Right kidney (tissue), 1 donor: ENCODE measurements around the gene MUS81.
"Not testable (repeated sequence)": the region's sequence is repeated elsewhere in the genome, so short reads cannot be mapped to it uniquely, and the experiment has no call there.

Source experiments
- DNase-seq: peaks from one replicate; pipeline ENCODE4 v3.0.0-alpha.2; 2016

Gene MUS81

DNA sequence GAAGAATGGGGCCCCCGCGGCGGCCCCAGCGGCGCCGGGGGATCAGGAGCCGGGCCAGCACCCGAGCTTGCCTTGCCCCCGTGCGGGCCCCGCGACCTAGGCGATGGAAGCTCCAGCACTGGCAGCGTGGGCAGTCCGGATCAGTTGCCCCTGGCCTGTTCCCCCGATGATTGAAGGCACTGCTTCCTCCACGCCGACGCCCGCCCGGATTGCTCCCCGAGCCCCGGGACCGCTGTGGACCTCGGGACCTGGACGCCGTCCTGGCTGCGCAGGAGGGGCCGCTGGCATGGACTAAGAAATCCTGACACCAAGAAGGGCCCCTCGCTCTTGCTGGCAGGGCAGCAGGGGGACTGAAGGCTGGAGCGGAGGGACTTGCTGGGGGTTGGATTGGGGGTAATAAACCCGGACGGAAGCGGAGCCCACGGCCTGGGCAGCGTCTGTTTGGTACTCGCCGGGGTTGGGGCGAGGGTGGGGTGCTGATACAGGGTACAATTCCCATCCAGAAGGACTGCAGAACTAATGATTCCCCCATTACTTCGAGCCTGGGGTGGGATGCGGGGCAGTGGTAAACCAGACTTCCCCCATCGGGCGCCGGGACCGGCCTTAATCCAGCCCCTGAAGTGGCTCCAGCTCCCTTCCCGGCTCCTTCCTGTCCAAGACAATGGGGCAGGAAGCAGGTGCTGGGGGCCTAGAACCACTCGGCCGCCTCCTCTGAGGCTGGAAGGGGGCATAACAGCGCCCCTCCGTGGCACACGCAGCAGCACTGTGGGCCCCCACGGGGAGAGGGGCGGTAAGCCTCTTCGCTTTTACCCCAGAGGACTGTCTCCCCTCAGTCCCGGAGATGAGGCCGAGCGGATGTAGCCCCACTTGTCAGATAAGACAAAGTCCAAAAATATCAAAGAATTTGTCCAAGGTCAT is 31.2 kb downstream of the MUS81 start:
- DNase-seq: peak; percentile 35

DNA sequence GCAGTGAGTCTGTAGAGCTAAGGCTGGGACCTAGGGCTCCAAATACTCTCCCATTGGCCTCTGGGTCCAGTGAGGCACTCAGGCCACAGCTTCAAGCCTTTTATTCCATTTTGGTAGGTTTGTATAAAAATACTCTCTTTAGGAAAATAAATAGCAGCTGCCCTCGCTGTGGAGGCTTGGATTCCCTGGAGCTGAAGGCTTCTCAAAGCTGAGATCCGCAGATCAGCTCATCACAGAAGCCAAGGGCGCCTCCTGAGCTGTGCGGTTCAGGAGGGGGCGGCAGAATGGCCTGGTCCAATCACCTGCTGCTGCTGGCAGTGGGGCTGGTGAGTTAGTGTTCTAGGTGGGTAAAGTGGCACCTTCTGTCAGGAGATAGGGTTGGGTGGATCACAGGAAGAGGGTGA is 31.9 kb downstream of the MUS81 start:
- not testable (repeated sequence) for DNase-seq

DNA sequence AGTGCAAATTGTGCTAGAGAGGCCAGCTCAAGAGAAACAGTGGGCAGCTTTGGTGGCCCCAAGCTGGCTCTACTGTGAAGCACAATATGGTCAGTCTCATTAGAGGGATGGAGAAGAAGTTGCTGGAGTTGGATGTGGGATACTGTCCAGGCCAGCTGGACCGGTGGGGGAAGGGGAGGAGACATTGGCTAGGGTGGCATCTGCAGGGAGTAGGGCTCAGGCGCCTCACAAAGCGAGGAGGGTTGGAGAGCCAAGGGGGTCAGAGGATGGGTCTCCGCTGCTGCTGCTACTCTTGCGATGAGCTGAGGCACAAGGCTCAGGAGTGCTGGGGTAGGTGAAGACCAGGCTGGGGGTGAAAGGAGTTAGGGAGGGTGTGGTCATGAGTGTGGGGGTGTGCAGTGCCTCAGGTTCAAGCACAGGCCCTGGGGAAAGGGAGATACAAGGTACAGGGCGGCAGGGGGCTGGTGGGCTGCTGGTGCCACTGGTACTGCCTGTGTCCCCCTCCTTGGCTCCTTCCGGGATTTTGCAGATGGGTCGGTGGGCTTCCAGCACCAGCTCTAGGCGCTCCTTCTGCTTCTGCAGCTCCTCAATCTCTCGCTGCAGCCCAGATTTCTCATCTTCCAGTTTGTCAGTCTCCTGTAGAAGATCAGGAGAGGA is 32.6 kb downstream of the MUS81 start:
- DNase-seq: no peak

DNA sequence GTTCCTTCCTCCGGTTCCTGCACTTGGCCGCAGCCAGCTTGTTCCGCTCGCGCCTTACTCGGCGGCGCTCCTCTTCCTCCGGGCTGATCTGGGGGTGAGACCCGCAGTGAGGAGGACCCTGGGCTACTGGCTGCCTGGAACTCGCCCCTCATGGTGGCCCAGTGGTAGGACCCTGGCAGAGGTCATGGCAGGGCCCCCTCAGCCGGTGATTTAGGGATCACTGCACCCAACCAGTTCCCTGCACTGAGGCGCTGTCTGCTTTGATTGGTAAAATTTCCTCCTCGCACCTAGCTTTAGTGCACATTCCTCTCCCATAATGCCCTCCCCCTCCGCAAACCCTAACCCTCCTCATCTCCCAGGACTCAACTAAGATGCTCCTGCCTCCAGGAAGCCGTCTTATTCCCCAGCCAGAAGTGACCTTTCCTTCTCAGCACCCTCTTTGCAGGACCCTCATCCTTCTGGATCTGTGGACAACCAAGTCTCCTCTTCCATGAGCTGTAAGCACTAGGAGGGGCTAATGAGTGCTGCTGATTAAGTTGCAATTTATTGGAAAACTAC is 33.9 kb downstream of the MUS81 start:
- no peak for DNase-seq

DNA sequence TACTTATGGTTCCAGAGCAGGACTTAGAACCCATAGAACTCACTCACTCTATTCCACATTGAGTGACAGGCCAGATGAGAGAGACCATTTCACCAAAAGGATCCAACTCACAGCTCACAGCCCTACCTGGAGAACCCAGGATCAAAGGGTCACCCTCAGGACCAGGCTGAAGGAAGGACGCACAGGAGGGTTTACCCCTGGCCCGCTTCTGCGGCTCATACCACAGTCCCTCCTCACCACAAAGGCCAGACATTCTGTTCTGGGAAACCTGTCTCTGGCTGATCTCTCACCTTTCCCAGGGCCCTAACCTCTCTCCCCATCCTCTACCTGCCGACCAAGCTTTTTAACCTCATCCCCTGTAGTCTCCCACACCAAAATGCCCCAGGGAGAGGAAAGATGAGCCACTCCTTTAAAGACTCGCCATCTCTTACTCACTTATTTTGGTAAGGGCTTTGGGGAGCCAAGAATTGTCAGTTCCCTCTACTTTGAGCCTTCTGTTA is 35.3 kb downstream of the MUS81 start:
- DNase-seq: no peak

DNA sequence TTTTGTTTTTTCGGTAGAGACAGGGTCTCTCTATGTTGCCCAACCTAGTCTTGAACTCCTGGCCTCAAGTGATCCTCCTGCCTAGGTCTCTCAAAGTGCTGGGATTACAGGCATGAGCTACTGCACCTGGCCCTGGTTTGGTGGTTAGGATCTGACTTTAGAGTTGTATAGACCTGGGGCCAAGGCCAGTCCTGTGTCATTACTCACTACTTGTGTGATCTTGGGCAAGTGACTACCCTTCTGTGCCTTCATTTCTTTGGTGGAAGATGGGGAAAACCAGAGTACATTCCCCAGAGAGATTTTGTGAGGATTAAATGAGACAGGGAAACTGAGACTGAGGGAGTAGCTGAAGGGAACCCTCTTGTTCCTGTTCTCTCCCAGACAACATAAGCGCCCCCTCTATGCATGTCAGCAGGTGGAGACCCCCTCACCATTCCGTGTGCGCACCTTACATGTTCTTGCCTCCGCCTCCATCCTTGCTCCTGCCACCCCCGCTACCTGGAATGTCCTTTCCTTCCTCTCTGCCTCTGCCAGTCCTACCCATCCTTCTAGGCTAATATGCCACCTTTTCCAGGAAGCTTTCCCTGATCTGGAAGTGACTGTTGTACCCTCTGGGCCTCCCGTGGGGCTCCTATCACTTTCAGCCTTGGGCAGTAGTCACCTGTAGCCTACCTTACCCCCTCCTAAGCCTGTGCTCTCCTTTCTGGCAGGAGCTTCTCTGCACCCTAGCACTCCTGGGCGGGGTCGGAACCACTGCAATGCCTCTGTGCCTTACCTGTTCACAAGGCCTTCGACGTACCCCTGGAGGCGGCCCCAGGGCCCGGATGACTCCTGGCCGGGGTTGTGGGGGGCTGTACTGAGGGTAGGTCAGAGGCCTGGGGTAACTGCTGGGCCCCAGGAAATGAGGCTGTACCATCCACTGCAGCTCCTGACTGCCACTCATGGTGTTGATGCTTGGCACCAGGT is 36.1 kb downstream of the MUS81 start:
- no peak for DNase-seq

DNA sequence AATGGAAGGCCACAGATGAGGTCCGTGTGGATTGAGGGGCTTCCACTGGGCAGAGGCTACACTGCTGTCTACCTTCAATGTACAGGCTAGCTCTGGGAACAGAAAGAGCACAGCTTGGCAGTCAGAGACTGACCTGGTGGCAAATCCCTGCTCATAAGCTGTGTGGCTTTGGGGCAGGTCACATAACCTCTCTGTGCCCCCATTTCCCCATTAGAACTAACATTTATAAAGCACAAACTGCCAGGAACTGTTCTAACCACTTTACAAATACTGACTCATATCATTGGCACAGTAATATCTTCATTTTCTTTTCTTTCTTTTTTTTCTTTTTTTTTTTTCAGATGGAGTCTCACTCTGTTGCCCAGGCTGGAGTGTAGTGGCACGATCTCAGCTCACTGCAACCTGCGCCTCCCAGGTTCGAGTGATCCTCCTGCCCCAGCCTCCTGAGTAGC is 36.8 kb downstream of the MUS81 start:
- no peak for DNase-seq

DNA sequence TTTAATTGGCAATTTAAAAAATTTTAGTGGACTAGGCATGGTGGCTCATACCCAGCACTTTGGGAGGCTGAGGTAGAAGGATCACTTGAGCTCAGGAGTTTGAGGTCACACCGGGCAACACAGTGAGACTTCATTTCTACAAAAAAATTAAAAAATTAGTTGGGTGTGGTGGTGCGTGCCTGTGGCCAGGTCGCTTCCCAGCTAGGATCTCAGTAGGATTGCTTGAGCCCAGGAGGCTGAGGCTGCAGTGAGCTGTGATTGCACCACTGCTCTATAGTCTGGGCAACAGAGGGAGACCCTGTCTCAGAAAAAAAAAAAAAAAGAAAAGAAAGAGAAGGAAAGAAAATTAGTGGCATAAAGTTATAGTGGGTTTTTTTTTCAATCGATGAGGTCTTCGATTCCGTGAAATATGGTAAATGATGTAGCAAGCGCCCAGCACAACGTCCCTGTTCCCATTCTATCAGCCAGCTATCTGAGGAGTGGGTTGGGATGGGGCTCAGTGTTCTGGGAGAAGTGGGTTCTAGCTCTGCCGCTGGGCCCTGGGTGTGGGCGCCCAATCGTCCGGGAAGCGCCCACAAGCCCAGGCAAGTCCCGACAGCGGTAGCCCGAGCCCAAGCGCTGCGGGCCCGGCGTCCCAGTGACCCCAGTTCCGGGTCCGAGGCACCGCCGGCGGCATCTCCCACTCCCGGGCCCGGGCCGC is 38.6 kb downstream of the MUS81 start:
- DNase-seq: no peak

DNA sequence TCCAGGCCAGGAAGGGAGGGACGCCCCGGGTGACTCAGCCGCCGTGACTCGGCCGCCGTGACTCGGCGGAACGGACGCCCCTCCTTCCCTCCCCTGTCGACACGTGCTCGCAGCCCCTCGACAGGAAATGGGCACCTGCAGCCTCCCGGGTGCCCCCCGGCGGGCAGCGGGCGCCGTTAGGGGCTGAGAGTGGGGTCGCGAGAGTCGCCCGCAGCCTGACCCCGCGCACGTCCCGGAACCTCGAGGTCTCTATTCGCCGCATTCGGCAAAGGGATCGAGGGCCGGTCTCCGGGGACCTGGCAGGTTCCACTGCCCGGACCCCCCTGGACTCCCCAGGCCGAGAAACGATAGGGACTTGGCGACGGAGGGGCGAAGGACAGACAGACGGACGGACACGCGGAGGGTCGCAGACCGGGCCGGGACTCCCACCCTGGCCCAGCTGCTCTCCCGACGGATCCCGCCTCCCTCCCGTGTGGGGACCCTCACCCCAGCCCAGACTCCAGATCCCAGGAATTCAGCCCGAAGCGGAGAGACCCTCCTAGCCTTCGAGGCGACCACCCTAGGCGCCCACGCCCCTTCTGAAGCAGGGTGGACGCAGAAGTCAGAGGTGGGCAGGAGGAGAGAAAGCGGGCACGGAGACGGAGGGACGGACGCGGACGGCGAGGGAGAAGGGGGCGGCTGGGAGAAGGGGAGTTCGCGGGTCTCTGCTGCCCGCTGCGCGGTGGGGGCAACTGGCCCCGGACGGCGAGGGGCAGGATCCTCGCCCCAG is 39.3 kb downstream of the MUS81 start:
- peak; percentile 49 for DNase-seq

DNA sequence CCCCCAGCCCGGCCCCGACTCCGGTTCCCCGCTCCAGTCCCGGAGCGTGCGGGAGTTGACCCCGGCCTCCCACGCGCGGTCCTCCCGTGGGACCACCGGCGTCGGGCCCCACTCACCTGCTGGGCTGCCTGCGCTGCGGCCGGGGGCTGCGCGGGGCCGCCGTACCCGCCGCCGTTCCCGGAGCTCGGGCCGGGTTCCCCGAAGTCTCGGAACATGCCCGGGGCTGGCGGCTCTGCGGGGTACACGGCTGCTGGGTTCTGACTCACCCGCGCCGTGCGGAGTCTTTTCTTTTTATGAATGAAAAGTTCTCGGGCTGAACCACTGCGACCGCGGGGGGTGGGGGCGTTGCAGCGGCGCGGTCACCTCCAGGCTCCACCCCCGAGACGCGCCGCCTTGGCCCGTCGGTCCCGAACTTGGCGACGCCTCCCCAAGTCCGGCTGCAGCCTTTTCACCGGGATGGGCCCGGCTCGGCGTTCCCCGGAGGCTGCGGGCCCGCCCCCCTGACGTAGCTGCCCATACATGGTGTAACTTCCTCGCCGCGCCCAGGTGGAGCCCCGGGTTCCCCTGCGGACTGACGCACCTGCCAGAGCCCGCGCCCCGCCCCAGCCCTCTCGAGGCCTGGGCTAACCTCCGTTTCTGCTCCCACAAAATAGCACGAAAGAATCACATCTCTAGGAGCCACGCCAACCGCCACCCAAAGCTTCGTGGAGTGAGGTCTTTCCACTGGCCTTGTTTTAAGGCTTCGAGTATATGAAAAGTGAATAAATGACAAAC is 40.1 kb downstream of the MUS81 start, which contains the start of gene FOSL1:
TSS of gene FOSL1 (minus strand) at position 264 of the 774 bp plus-strand sequence. CDS start at position 215, 49 bp downstream.
- DNase-seq: peak; percentile 71

DNA sequence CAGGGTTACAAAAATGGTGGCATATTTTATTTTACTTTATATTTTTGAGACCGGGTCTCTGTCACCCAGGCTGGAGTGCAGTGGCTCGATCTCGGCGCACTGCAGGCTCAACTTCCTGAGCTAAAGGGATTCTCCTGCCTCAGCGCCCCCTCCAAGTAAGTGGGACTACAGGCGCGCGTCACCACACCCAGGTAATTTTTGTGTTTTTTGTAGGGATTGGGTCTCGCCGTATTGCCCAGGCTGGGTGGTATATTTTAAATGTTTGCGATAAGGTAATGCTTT is 40.6 kb downstream of the MUS81 start:
- no peak for DNase-seq

DNA sequence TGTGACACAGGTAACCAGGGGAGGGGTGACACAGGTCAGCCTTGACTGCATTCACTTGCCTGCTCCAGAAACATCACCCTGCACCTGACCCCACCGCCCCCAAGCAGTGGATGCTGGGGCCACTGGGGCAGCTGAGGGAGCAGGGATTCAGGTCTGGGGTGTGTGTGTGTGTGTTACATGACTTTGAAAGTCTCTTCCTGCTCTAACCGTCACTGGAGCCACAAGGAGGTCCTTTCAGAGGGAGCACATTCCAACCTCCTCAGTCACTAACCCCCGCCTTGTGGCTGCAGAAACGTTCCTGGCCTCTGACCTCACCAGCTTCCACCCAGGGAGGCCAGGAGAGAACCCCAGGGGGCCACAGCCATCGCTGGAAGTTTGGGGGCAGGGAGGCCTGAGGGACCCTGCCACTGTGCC is 42.8 kb downstream of the MUS81 start:
- DNase-seq: no peak

DNA sequence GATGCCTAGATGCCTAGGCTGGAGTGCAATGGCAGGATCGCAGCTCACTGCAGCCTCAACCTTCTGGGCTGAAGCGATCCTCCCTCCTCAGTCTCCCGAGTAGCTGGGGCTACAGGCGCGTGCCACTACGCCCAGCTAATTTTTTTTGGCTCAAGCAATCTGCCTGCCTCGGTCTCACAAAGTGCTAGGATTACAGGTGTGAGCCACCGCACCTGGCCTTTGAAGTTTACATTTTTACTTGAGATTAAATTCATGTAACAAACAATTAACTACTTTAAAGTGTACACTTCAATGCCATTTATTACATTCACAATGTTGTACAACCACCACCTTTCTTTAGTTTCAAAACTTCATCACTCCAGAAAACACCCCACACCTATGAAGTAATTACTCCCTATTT is 43.5 kb downstream of the MUS81 start:
- no peak for DNase-seq

DNA sequence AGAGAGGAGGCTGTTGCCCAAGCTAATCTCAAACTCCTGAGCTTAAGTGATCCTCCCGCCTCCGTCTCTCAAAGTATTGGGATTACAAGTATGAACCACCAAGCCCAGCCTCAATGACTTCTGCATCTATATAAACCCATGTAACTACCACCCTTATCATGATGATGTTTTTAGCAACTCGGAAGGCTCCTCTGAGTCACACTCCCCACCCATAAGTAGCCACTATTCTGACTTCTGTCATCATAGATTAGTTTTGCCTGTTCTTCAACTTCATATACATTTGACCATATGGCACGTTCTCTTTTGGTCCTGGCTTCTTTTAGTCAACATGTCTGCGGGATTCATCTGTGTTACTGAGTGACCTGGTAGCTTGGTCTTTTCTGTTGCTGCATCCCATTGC is 46.4 kb downstream of the MUS81 start:
- DNase-seq: no peak

DNA sequence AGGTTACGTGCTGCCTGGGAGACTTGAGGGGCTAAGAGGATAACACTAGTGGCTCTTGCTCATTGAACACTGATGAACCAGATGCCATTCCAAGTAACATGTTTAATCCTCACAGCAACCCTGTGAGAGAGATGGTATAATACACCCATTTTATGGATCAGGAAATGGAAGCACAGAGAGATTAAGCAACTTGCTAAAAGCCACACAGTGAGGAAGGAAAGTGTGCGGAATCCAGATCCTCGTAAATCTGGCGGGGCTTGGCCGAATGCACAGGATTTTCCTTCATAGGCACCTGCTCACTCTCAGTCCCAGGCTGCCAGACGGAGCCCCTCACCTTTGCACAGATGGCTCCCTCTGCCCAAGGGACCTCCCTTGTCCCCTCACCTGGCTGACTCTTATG is 47.6 kb downstream of the MUS81 start:
- no peak for DNase-seq

DNA sequence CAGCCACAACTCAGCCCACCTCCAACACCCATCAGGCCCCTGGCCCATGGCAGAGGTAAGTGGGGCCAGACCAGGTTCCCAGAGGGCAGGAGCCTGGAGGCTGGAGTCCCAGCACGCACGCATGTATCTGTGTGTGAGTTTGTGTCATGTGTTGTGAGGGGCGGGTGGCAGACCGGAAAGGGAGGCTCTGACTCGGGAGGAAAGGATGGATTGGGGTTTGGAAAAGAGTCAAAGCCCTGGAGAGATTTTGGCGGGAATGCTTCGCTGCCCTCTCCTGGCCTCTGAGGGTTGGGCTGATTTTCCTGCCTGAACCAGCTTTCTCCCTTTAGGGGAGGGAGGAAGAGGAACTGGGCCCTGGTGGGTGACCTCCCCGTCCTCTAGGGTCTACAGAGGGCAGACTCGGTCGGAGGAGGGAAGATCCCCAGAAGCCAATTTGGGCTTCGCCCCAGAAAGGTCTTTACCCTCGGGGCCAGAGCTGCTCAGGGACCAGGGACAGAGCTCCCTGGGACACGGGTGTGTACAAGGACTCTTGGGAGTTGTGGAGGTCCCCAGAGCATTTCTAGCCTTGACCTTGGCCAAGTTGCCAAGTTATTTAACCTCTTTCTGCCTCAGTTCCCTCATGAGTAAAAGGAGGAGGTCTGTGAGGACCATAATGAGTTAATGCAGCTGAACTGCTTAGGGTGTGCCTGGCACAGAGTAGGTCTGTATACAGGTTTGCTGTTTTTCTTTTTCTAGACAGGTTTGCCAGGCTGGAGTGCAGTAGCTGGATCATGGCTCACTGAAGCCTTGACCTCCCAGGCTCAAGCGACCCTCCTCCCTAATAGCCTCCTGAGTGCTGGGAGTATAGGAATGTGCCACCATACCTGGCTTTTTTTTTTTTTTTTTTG is 51.7 kb downstream of the MUS81 start:
- peak; percentile 37 for DNase-seq

DNA sequence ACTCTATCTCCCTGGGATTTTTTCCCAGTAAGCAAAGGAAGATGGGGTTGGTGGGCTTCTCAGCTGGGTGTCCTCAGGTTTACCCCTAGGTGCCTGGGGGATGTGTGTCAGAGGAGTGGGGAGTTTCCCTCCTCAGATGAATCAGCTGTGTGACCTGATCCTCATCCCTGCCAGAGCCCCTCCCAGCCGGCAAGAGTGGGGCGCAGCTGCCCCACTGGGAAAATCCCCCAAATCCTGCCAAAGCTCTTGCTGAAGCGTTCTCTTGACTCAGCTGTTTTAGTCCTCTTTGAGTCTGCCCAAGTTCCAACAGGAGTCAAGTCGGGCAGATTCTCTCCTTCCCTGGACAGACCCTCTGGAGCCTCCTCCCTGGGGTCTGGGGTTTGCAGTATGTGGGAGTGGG is 52.6 kb downstream of the MUS81 start:
- no peak for DNase-seq

DNA sequence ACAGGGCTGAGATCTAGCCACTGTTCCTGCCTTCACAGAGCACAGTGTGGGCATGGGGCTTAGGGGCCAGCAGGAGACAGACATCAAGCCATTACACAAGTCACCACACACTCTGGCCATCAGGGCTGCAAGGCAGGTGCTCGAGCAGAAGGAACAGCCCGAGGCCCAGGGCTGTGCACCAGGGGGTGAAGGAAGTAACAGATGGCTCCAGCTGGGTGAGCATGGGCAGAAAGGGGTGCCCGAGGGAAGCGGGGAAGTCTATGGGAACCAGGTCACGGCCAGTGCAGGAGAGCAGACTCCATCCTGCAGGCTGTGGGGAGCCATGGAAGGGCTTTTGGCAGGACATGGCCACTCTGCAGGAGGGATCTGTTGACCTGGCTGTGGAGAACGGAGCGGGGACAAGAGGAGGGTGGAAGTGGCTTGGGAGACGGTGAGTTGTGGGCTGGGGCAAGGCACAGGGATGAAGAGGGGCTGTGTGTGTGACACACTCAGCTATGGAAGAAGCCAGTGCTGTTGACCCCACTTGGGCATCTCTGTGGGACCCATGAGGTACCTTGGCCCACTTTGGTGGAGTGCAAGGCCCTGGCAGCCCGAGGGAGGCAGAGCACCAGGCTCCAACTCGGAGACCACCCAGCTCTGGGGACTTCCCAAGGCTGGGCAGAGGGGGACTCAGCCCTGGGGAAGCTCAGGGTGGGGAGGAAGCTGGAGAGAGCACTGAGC is 55.0 kb downstream of the MUS81 start:
- DNase-seq: no peak
